ENCODE results near the gene INMT.

- TF ChIP-seq CTCF (IDR thresholded peaks at IDR 0.05; ENCODE audit: low read depth, low read length, missing input control) (no peak), REST (IDR thresholded peaks at IDR 0.05) (no peak), YY1 (IDR thresholded peaks at IDR 0.05) (no peak), EGR1 (IDR thresholded peaks at IDR 0.05; ENCODE audit: low read depth in 2 of 2) (no peak), GABPA (IDR thresholded peaks at IDR 0.05 in 1 of 2, conservative IDR thresholded peaks at IDR 0.05 in 1 of 2) (no peak), MAX (IDR thresholded peaks at IDR 0.05) (no peak), FOXA2 (IDR thresholded peaks at IDR 0.05) (no peak), JUND (IDR thresholded peaks at IDR 0.05) (no peak), FOXA1 (IDR thresholded peaks at IDR 0.05) (no peak), ZBTB33 (IDR thresholded peaks at IDR 0.05) (no peak), RXRA (IDR thresholded peaks at IDR 0.05) (no peak), SP1 (IDR thresholded peaks at IDR 0.05) (no peak)
- TF ChIP-seq, protein P1, sequence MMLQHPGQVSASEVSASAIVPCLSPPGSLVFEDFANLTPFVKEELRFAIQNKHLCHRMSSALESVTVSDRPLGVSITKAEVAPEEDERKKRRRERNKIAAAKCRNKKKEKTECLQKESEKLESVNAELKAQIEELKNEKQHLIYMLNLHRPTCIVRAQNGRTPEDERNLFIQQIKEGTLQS (IDR thresholded peaks at IDR 0.05): no peak
Observed at GRCh38 chr7:30779574-30779973, 27.6 kb downstream of the INMT start.
